WTC11 (cell line): Measurements from ENCODE around the gene DNAJB2.

Experiments used
- CREM ChIP-seq: sonication (generic); formaldehyde crosslinking; IDR thresholded peaks from 2 replicates; pipeline ENCODE4 v1.8.1; 2022; ENCODE audit warnings: mild to moderate bottlenecking, missing genetic modification reagents, moderate library complexity
- MYBL2 ChIP-seq: sonication (generic); formaldehyde crosslinking; IDR thresholded peaks from 2 replicates; pipeline ENCODE4 v1.8.1; 2023; ENCODE audit warnings: mild to moderate bottlenecking, moderate library complexity, missing genetic modification reagents
- ZNF121 ChIP-seq: sonication (generic); formaldehyde crosslinking; IDR thresholded peaks from 2 replicates; pipeline ENCODE4 v1.8.0; 2023; ENCODE audit warnings: missing genetic modification reagents
- ZNF263 ChIP-seq: sonication (generic); formaldehyde crosslinking; IDR thresholded peaks from 2 replicates; pipeline ENCODE4 v1.8.1; 2022; ENCODE audit warnings: low read depth, mild to moderate bottlenecking, moderate library complexity, missing genetic modification reagents
- ZNF416 ChIP-seq: fragments of 250-450 bp; sonication (Bioruptor Pico); IDR thresholded peaks from 2 replicates; pipeline ENCODE4 v1.9.0; 2021; ENCODE audit warnings: mild to moderate bottlenecking, inconsistent platforms
- TF ChIP-seq, protein P1 (sequence below): sonication (generic); formaldehyde crosslinking; IDR thresholded peaks from 2 replicates; pipeline ENCODE4 v1.8.0; 2022; ENCODE audit warnings: mild to moderate bottlenecking, missing genetic modification reagents
- TF ChIP-seq, protein P2 (sequence below): fragments of 200-600 bp; IDR thresholded peaks from 2 replicates; pipeline ENCODE4 v1.8.0; 2022; ENCODE audit warnings: antibody characterized with exemption

DNA sequence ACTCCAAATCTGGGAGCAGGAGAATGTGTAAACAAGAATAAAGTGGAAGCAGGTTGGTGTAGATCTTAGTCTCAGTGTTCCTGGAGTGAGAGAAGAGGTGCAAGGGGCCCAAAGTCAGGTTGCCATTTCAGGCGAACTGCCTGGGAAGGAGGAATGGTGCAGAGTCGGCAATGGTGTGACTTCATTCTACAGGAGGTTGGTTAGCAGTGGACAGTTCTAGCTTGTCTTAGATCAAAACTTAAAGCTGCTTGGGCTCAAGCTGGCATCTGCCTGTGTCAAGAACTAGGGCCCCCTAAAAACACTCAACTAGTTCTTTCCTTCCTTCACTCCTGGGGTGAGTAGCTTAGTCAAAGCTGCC lies 30.3 kb upstream of the DNAJB2 start:
- TF ChIP-seq, protein P1, sequence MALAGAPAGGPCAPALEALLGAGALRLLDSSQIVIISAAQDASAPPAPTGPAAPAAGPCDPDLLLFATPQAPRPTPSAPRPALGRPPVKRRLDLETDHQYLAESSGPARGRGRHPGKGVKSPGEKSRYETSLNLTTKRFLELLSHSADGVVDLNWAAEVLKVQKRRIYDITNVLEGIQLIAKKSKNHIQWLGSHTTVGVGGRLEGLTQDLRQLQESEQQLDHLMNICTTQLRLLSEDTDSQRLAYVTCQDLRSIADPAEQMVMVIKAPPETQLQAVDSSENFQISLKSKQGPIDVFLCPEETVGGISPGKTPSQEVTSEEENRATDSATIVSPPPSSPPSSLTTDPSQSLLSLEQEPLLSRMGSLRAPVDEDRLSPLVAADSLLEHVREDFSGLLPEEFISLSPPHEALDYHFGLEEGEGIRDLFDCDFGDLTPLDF (CRISPR knock-in tag): no peak
- TF ChIP-seq ZNF121 (CRISPR knock-in tag) (no peak), ZNF263 (no peak), MYBL2 (CRISPR knock-in tag) (no peak), CREM (CRISPR knock-in tag) (no peak), ZNF416 (no peak)
- TF ChIP-seq, protein P2, sequence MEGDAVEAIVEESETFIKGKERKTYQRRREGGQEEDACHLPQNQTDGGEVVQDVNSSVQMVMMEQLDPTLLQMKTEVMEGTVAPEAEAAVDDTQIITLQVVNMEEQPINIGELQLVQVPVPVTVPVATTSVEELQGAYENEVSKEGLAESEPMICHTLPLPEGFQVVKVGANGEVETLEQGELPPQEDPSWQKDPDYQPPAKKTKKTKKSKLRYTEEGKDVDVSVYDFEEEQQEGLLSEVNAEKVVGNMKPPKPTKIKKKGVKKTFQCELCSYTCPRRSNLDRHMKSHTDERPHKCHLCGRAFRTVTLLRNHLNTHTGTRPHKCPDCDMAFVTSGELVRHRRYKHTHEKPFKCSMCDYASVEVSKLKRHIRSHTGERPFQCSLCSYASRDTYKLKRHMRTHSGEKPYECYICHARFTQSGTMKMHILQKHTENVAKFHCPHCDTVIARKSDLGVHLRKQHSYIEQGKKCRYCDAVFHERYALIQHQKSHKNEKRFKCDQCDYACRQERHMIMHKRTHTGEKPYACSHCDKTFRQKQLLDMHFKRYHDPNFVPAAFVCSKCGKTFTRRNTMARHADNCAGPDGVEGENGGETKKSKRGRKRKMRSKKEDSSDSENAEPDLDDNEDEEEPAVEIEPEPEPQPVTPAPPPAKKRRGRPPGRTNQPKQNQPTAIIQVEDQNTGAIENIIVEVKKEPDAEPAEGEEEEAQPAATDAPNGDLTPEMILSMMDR: no peak
